GM19193 (cell line): Measurements from ENCODE around the gene SCAPER.

Experiments used
- POLR2A ChIP-seq: IDR thresholded peaks from 4 replicates; pipeline ENCODE4 v1.6.1; 2011; ENCODE audit not compliant: insufficient read depth, insufficient read length; ENCODE audit errors: extremely low read depth

Gene SCAPER

DNA sequence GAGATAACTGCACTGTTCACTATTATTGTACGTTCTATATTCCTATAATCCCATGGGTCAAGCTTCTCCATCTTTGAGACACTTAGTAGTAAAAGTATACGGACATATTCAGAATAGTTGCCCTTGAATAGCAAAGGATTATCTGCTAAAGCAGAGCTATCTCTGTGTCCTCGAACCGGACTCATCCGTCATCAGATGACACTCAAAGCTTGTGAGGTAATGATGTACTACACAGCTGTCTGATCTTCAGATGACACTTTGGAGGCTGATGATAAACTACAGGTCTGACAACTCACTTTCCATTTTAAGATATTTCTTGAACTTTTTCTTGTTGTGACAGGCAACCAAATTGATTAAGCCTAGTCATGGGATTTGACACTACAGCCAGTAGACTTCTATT, 240.2 kb downstream of the SCAPER start:
- no peak for TF ChIP-seq POLR2A

DNA sequence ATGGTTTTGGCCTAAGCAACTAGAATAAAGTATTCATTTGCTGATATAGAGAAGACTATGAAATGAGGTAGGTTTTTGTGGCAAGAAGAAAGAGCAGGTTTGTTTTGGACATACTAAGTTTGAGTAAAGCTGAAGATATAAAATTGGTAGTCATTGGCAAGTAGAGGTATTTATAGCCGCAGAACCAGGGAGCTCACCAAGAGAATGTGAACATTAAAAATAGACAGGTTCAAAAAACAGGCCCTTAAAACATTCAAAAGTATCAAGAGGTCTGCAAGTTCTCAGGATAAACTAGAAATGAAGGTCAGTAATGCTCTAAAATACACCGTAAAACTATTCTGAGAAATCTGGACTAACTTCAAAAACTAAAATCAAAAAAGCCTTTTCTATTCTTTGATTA, 240.7 kb downstream of the SCAPER start:
- no peak for TF ChIP-seq POLR2A

DNA sequence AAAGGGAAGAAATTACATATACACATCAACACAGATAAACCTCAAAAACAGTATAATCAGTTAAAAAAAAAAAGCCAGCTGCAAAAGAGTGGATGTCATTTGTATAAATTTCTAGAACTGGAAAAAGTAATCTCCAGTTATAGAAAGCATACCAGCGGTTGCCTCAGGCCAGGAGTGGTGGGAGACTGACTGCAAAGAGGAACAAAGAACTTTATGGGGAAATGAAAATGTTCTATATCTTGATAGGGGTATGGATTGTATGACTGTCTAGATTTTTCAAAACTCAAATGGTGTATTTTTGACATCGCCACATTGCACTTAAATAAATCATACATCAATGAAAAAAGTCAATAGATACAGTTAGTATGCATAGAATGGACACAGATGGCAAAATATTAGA, 241.6 kb downstream of the SCAPER start:
- no peak for TF ChIP-seq POLR2A

GRCh38 chr15:76648732-76649444, 256.3 kb downstream of the SCAPER start:
- TF ChIP-seq POLR2A = no peak

- TF ChIP-seq POLR2A = no peak
Measured at GRCh38 chr15:76647612-76648011, 257.5 kb downstream of the SCAPER start.

DNA sequence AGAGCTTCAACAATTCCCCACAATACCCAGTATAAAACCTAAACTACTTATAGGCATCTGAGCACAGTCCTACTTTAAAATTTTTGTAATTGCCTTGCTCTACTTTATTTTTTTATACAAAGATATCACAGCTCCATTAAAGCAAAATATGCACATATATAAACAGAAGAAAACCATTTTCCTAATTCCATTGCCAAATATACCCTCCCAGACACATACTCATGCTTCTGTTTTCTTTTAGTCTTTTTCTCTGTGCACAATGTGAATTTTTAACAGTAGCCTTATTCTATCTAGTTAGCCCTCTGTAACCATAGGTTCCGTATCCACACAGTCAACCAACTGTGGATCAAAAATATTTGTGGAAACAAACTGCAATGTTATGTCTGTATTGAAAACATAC, 260.5 kb downstream of the SCAPER start:
- TF ChIP-seq POLR2A = no peak

DNA sequence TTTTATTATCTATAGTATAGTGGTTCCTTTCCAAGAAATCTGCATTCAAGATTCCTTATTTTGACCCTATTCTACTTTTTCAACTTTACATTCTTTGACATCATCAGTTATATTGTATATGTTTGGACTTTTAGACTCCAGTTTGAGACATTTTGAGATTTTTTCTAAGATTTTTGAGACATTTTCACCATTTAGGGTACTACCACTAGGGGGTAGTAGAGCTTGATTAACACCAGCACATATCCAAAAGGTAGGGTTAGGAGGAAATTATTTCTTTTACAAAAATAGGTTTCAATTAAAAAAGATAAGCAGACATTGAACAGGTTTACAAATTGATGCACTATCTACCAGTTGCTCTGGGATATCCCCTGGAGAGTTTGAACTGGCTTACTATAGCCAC, 262.5 kb downstream of the SCAPER start:
- TF ChIP-seq POLR2A = no peak

- no peak for TF ChIP-seq POLR2A
Measured at GRCh38 chr15:76637166-76637565, 268.0 kb downstream of the SCAPER start.

DNA sequence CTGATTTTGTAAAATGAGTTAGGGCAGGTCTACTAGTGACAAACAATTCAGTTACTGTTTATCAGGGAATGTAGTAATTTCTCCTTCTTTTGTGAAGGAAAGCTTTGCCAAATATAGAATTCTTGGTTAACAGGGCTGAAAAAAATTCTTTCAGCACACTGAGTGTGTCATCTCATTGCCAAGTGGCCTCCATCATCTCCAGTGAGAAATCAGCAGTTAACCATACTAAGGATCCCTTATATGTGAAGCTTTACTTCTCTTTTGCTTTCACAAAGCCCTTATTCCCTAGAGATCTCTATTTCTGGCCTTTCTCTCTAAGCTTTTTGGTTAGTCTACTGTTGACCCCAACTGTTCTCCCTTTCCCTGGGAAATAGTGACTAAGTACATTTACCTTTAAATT, 269.1 kb downstream of the SCAPER start:
- TF ChIP-seq POLR2A = no peak

DNA sequence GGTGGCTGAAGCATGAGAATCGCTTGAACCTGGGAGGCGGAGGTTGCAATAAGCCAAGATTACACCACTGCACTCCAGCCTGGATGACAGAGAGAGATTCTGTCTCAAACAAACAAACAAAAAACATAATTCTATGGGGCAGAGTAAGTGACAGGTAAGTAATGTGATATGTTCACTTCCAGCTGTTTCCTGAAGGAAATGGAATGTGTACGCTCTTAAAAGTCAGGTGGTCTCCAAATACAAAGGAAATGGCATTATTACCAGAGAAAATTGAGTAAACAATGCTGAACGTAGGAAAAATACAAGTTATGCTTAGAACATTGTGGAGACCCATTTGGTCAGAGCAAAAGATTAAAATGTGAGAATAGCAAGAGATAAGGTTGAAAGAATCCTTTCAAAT, 278.5 kb downstream of the SCAPER start:
- TF ChIP-seq POLR2A = no peak

DNA sequence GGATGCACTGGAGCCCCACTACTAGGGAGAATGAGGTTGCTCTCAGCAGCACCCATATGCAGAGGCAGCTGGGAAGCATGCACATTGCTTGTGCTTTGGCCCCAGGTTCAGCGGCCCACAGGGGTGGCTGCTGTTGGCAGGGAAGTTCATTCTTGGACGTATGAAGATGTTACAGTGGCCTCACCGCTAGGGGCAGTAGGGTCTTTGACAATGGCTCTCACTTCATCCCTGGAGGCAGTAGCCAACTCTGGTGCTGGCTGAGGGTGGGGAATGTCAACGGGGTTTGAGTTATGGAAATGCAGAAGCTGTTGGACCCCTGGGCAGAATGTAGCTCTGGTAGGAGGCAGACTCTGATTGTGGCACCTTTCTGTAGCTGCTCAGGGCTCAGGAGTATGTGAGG, 279.9 kb downstream of the SCAPER start:
- TF ChIP-seq POLR2A = no peak

GRCh38 chr15:76614725-76615124, 290.4 kb downstream of the SCAPER start:
- TF ChIP-seq POLR2A = no peak

DNA sequence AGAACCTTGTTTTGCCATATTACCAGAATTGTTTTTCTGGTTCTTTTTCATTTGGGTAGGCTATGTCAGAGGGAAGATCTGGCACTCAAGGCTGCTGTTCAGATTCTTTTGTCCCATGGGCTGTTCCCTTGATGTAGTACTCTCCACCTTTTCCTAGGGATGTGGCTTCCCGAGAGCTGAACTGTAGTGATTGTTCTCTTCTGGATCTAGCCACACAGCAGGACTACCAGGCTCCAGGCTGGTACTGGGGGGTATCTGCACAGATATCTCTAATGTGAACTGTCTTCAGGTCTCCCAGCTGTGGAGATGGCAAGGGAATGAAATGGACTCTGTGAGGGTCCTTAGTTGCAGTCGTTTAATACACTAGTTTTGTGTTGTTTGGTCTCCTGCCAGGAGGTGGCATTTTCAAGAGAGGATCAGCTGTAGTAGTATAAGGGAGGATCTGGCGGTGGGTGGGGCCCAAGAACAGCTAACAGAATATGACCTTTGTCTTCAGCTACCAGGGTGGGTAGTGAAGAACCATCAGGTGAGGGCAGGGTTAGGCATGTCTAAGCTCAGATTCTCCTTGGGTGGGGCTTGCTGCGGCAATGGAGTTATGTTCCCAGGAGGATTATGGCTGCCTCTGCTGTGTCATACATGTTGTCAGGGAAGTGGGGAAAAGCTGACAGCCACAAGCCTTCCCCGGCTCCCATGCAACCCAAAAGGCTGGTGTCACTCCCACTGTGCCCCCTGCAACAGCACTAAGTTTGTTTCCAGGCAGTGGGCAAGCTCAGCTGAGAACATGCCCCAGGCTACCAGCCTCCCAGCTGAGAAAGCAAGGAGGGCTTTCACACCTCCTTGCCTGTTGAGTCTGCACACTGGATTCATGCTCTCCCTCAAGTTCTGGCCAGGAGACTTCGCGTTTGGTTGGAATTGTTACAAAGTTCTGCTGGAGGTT, 316.1 kb downstream of the SCAPER start:
- no peak for TF ChIP-seq POLR2A

- no peak for TF ChIP-seq POLR2A
Measured at GRCh38 chr15:76585576-76585897, 319.6 kb downstream of the SCAPER start.

GRCh38 chr15:76584868-76585575, 320.1 kb downstream of the SCAPER start:
- TF ChIP-seq POLR2A = no peak
